K562 (cell line): ENCODE results near the gene NT5DC4. TPM values are rescaled to one million over a fixed set of nuclear protein-coding genes. Genes with fewer than 3 reads are reported as not detected.
A peak's percentile ranks its signal among the peaks of the same experiment; 100 is the strongest.

Experiments
- CTBP1 ChIP-seq: fragments of 450-650 bp; IDR thresholded peaks from 2 replicates; pipeline ENCODE4 v1.6.1; 2016; ENCODE audit warnings: borderline replicate concordance
- FOXM1 ChIP-seq, 2 experiments: fragments of 450-650 bp in 1 of 2; sonication (generic) in 1 of 2; formaldehyde crosslinking in 1 of 2; IDR thresholded peaks; 2 replicates each; pipeline versions ENCODE4 v1.6.1 to v1.9.0; 2017 to 2022; ENCODE audit warnings: low read depth in 2 of 2, mild to moderate bottlenecking in 2 of 2, missing genetic modification reagents in 1 of 2, moderate library complexity in 1 of 2
- SMARCE1 ChIP-seq: fragments of 450-650 bp; IDR thresholded peaks from 2 replicates; pipeline ENCODE4 v1.7.1; 2016; ENCODE audit warnings: mild to moderate bottlenecking
- ZFX ChIP-seq: sonication (generic); formaldehyde crosslinking; IDR thresholded peaks from 2 replicates; pipeline ENCODE4 v1.8.0; 2022; ENCODE audit warnings: mild to moderate bottlenecking, missing genetic modification reagents, moderate library complexity
- ZNF511 ChIP-seq: sonication (generic); formaldehyde crosslinking; IDR thresholded peaks from 2 replicates; pipeline ENCODE4 v1.8.0; 2022; ENCODE audit warnings: mild to moderate bottlenecking, missing genetic modification reagents
- ZNF77 ChIP-seq: fragments of 250-450 bp; sonication (Bioruptor Pico); IDR thresholded peaks from 2 replicates; pipeline ENCODE4 v1.5.0; 2020
- polyA plus RNA-seq, 8 experiments: library from polyadenylated mRNA; depleted of rRNA in 4 of 8; stranded (reverse) in 5 of 8; unstranded in 3 of 8; fragments of >200 nt; fragmentation: Nextera tagmentation in 2 of 8; fragmentation: Illumina TruSeq in 1 of 8; extraction: Ambion mirVana in 2 of 8; extraction: Trizol in 1 of 8; gene quantifications; 2 replicates each; pipeline versions ENCODE4 v1.2.1 to v1.2.3, GENCODE V29; 2011 to 2014; ENCODE audit warnings: inconsistent platforms in 1 of 8, missing spikeins in 1 of 8
- total RNA-seq, 7 experiments: library from RNA; depleted of rRNA in 6 of 7; stranded (reverse); fragments of >200 nt in 6 of 7; fragmentation: Illumina TruSeq in 2 of 7; extraction: Trizol in 2 of 7; gene quantifications; 2 replicates each; pipeline versions ENCODE4 v1.2.1 to v1.2.3, GENCODE V29; 2011 to 2021; ENCODE audit warnings: low replicate concordance in 1 of 7
- TF ChIP-seq, protein P1 (sequence below): fragments of 250-450 bp; sonication (Bioruptor Pico); IDR thresholded peaks from 2 replicates; pipeline ENCODE4 v1.4.0; 2020; ENCODE audit warnings: mild to moderate bottlenecking, moderate library complexity
- TF ChIP-seq, protein P2 (sequence below): fragments of 250-450 bp; sonication (Bioruptor Pico); IDR thresholded peaks from 2 replicates; pipeline ENCODE4 v1.4.0; 2020

Gene NT5DC4
- total and polyA plus RNA-seq, 9 of the 15 experiments (the other 6 are each of a cell fraction or from before 2014, with no cell fraction given): 0.44 to 6.9 (median 2.5) TPM

- TF ChIP-seq ZNF77 (CRISPR knock-in tag): no peak
- TF ChIP-seq ZNF511: peak; percentile 94; the same call in 1 of the 2 replicates
- TF ChIP-seq SMARCE1: peak; percentile 74; the same call in 1 of the 2 replicates
- TF ChIP-seq CTBP1: peak; percentile 100
- TF ChIP-seq ZFX (CRISPR knock-in tag): no peak
- TF ChIP-seq, protein P1, sequence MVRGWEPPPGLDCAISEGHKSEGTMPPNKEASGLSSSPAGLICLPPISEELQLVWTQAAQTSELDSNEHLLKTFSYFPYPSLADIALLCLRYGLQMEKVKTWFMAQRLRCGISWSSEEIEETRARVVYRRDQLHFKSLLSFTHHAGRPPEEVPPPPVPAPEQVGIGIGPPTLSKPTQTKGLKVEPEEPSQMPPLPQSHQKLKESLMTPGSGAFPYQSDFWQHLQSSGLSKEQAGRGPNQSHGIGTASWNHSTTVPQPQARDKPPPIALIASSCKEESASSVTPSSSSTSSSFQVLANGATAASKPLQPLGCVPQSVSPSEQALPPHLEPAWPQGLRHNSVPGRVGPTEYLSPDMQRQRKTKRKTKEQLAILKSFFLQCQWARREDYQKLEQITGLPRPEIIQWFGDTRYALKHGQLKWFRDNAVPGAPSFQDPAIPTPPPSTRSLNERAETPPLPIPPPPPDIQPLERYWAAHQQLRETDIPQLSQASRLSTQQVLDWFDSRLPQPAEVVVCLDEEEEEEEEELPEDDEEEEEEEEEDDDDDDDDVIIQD (CRISPR knock-in tag): no peak
- 0 out of 2 replicates have a peak, but pooled peaks have one; percentile 15 for TF ChIP-seq FOXM1 (IDR thresholded peaks at IDR 0.05; ENCODE audit: low read depth)
- no peak for TF ChIP-seq FOXM1 (CRISPR knock-in tag; IDR thresholded peaks at IDR 0.05; ENCODE audit: low read depth)
- TF ChIP-seq, protein P2, sequence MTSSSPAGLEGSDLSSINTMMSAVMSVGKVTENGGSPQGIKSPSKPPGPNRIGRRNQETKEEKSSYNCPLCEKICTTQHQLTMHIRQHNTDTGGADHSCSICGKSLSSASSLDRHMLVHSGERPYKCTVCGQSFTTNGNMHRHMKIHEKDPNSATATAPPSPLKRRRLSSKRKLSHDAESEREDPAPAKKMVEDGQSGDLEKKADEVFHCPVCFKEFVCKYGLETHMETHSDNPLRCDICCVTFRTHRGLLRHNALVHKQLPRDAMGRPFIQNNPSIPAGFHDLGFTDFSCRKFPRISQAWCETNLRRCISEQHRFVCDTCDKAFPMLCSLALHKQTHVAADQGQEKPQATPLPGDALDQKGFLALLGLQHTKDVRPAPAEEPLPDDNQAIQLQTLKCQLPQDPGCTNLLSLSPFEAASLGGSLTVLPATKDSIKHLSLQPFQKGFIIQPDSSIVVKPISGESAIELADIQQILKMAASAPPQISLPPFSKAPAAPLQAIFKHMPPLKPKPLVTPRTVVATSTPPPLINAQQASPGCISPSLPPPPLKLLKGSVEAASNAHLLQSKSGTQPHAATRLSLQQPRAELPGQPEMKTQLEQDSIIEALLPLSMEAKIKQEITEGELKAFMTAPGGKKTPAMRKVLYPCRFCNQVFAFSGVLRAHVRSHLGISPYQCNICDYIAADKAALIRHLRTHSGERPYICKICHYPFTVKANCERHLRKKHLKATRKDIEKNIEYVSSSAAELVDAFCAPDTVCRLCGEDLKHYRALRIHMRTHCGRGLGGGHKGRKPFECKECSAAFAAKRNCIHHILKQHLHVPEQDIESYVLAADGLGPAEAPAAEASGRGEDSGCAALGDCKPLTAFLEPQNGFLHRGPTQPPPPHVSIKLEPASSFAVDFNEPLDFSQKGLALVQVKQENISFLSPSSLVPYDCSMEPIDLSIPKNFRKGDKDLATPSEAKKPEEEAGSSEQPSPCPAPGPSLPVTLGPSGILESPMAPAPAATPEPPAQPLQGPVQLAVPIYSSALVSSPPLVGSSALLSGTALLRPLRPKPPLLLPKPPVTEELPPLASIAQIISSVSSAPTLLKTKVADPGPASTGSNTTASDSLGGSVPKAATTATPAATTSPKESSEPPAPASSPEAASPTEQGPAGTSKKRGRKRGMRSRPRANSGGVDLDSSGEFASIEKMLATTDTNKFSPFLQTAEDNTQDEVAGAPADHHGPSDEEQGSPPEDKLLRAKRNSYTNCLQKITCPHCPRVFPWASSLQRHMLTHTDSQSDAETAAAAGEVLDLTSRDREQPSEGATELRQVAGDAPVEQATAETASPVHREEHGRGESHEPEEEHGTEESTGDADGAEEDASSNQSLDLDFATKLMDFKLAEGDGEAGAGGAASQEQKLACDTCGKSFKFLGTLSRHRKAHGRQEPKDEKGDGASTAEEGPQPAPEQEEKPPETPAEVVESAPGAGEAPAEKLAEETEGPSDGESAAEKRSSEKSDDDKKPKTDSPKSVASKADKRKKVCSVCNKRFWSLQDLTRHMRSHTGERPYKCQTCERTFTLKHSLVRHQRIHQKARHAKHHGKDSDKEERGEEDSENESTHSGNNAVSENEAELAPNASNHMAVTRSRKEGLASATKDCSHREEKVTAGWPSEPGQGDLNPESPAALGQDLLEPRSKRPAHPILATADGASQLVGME (CRISPR knock-in tag): peak; percentile 74; the same call in 1 of the 2 replicates
Measured at GRCh38 chr2:112692495-112692911, 28.3 kb upstream of the NT5DC4 start (continued).
